Spleen (tissue), 11 donors: ENCODE results near the gene CPXM2. TPM values are rescaled to one million over a fixed set of nuclear protein-coding genes. Genes with fewer than 3 reads are reported as not detected.

ENCODE experiments used
- DNase-seq: peaks from one replicate; pipeline ENCODE4 v3.0.0-alpha.2; 2020
- H3K27ac ChIP-seq, 8 donors: fragments of 200-600 bp; sonication (generic) in 7 of 8; 1 replicate in 4 of 8; 2 replicates in 4 of 8; pipeline versions ENCODE4 v1.5.0 to v1.8.0; 2016 to 2021; ENCODE audit warnings: inconsistent platforms in 4 of 8, mild to moderate bottlenecking in 4 of 8, moderate library complexity in 1 of 8
- H3K27me3 ChIP-seq, 7 donors: fragments of 200-600 bp; sonication (generic) in 6 of 7; replicated peaks in 1 of 7; 1 replicate in 4 of 7; 2 replicates in 3 of 7; pipeline versions ENCODE4 v1.5.0 to v1.8.0; 2016 to 2021; ENCODE audit warnings: inconsistent platforms in 3 of 7, mild to moderate bottlenecking in 1 of 7
- H3K36me3 ChIP-seq, 6 donors: fragments of 200-600 bp; sonication (generic) in 5 of 6; 1 replicate in 4 of 6; 2 replicates in 2 of 6; pipeline versions ENCODE4 v1.5.0 to v1.8.0; 2016 to 2021; ENCODE audit warnings: inconsistent platforms in 2 of 6
- H3K4me1 ChIP-seq, 6 donors: fragments of 200-600 bp; sonication (generic) in 5 of 6; 1 replicate in 3 of 6; 2 replicates in 3 of 6; pipeline versions ENCODE4 v1.5.0 to v1.8.0; 2016 to 2021; ENCODE audit warnings: inconsistent platforms in 3 of 6
- H3K4me3 ChIP-seq, 8 donors: fragments of 200-600 bp; sonication (generic) in 7 of 8; 1 replicate in 4 of 8; 2 replicates in 4 of 8; pipeline versions ENCODE4 v1.5.0 to v1.8.0; 2016 to 2021; ENCODE audit warnings: inconsistent platforms in 4 of 8, mild to moderate bottlenecking in 4 of 8, moderate library complexity in 2 of 8
- H3K9me3 ChIP-seq, 8 donors: fragments of 200-600 bp; sonication (generic) in 7 of 8; 1 replicate in 4 of 8; 2 replicates in 4 of 8; pipeline versions ENCODE4 v1.5.0 to v1.8.0; 2016 to 2021; ENCODE audit warnings: inconsistent platforms in 4 of 8
- CTCF ChIP-seq, 11 experiments: fragments of 200-600 bp in 7 of 11; fragments of 450-650 bp in 4 of 11; sonication (generic) in 4 of 11; IDR thresholded peaks in 8 of 11; conservative IDR thresholded peaks in 3 of 11; 1 replicate in 7 of 11; 2 replicates in 4 of 11; pipeline versions ENCODE4 v1.4.0 to v1.8.0; 2016 to 2021; ENCODE audit warnings: antibody characterized with exemption in 11 of 11, inconsistent platforms in 4 of 11, mild to moderate bottlenecking in 1 of 11
- POLR2A ChIP-seq, 3 donors: fragments of 450-650 bp; IDR thresholded peaks; one replicate each; pipeline ENCODE4 v1.5.1; 2017; ENCODE audit warnings: antibody characterized with exemption in 3 of 3, mild to moderate bottlenecking in 1 of 3
- POLR2AphosphoS5 ChIP-seq, 3 donors: sonication (generic); formaldehyde crosslinking; IDR thresholded peaks; one replicate each; pipeline ENCODE4 v1.5.1; 2017; ENCODE audit warnings: antibody characterized with exemption in 3 of 3
- WGBS, 5 donors: extraction: QIAGEN DNeasy Blood & Tissue Kit in 3 of 5; methylation state at CpG; one replicate each; pipeline versions ENCODE4 v1.1.5 to v1.1.7; 2013 to 2018; 5-methylcytosine and 5-hydroxymethylcytosine counted together
- intact Hi-C: fragments of 100-400 bp; cut with DNase I; formaldehyde crosslinking; loops from one replicate; pipeline ENCODE4 v1.15.0; 2023; ENCODE audit warnings: low total_unique reads
- polyA plus RNA-seq, 3 donors: library from polyadenylated mRNA; stranded (reverse); fragments of 200-250 nt; gene quantifications; one replicate each; pipeline ENCODE4 v1.2.1, GENCODE V29; 2013
- total RNA-seq, 7 donors: library from RNA; depleted of rRNA in 3 of 7; stranded (reverse); fragments of >200 nt in 3 of 7; fragmentation: NEBNext Ultra II Directional in 4 of 7; extraction: Animal tissue kit (Norgen Biotek cat#: 25700) in 4 of 7; gene quantifications; one replicate each; pipeline versions ENCODE4 v1.1.0 to v1.2.1, GENCODE V29; 2016 to 2021
- donor health status: healthy with polysubstance abuse.
- donor health status: DM: no; HTN: no; CAD: no; lungs with moderate emphysema.
- donor health status: DM: no; HTN: no; CAD: no.
- donor health status: Bipolar disorder and iron deficiency.
- donor health status: healthy.
- donor health status: DM: no; HTN: no; CAD: no.
- donor health status: DM: yes; HTN: yes; CAD: no.

CPXM2 gene
- total and polyA plus RNA-seq, 10 donors, result 3.7 to 38.2 (median 21.7) TPM

- Histone ChIP-seq H3K4me1 (peaks cover 0 to 6% (median 0%) of the 10 kb centered on the region in 6 donors), H3K36me3 (peaks cover 0 to 9% (median 0%) of the 10 kb centered on the region in 6 donors), H3K4me3 (no peak overlapping the region), H3K27me3 (peaks cover 0 to 5% (median 0%) of the 10 kb centered on the region in 7 donors), H3K27ac (no peak overlapping the region), H3K9me3 (no peaks in the 10 kb centered on the region)
- DNase-seq, result no peak
- TF ChIP-seq POLR2AphosphoS5 (IDR thresholded peaks at IDR 0.05) (no peak), CTCF (IDR thresholded peaks at IDR 0.05 in 8 of 11, conservative IDR thresholded peaks at IDR 0.05 in 3 of 11) (no peak), POLR2A (IDR thresholded peaks at IDR 0.05) (no peak)
- intact Hi-C loops, result no loop called here
- WGBS, 5 donors, result 72 to 80% (median 73%) methylated on average over 12 of the region's 12 CpGs
Observed at GRCh38 chr10:123863721-123864482, 27.7 kb downstream of the CPXM2 start.

GRCh38 chr10:123863183-123863575 lies 28.4 kb downstream of the CPXM2 start:
- H3K27ac ChIP-seq, result no peak overlapping the region
- 73 to 85% (median 82%) methylated on average over 8 of the region's 8 CpGs for WGBS, 5 donors
- TF ChIP-seq POLR2A (IDR thresholded peaks at IDR 0.05), result no peak
- TF ChIP-seq CTCF (IDR thresholded peaks at IDR 0.05 in 8 of 11, conservative IDR thresholded peaks at IDR 0.05 in 3 of 11), result no peak
- no peak for TF ChIP-seq POLR2AphosphoS5 (IDR thresholded peaks at IDR 0.05)
- no peaks in the 10 kb centered on the region for H3K9me3 ChIP-seq
- peaks cover 0 to 9% (median 0%) of the 10 kb centered on the region in 6 donors for H3K36me3 ChIP-seq
- intact Hi-C loops, result no loop called here
- H3K27me3 ChIP-seq, result peaks cover 0 to 5% (median 0%) of the 10 kb centered on the region in 7 donors
- H3K4me3 ChIP-seq, result no peak overlapping the region
- DNase-seq, result no peak
- peaks cover 0 to 3% (median 0%) of the 10 kb centered on the region in 6 donors for H3K4me1 ChIP-seq

GRCh38 chr10:123862421-123863182 lies 29.0 kb downstream of the CPXM2 start:
- no peak for DNase-seq
- peaks cover 0 to 5% (median 0%) of the 10 kb centered on the region in 7 donors for H3K27me3 ChIP-seq
- WGBS, 5 donors, result 87 to 90% (median 89%) methylated on average over 9 of the region's 9 CpGs
- H3K4me1 ChIP-seq, result no peaks in the 10 kb centered on the region
- H3K4me3 ChIP-seq, result no peak overlapping the region
- H3K27ac ChIP-seq, result no peak overlapping the region
- intact Hi-C loops, result no loop called here
- H3K9me3 ChIP-seq, result no peaks in the 10 kb centered on the region
- TF ChIP-seq POLR2A (IDR thresholded peaks at IDR 0.05), result no peak
- TF ChIP-seq CTCF (IDR thresholded peaks at IDR 0.05 in 8 of 11, conservative IDR thresholded peaks at IDR 0.05 in 3 of 11), result no peak
- TF ChIP-seq POLR2AphosphoS5 (IDR thresholded peaks at IDR 0.05), result no peak
- peaks cover 0 to 9% (median 0%) of the 10 kb centered on the region in 6 donors for H3K36me3 ChIP-seq

- Histone ChIP-seq H3K4me1 (no peaks in the 10 kb centered on the region), H3K9me3 (no peaks in the 10 kb centered on the region), H3K36me3 (peaks cover 0 to 9% (median 0%) of the 10 kb centered on the region in 6 donors), H3K4me3 (no peak overlapping the region), H3K27ac (no peak overlapping the region), H3K27me3 (peaks cover 0 to 5% (median 0%) of the 10 kb centered on the region in 7 donors)
- 86 to 95% (median 90%) methylated on average over 7 of the region's 7 CpGs for WGBS, 5 donors
- TF ChIP-seq POLR2A (IDR thresholded peaks at IDR 0.05) (no peak), CTCF (IDR thresholded peaks at IDR 0.05 in 8 of 11, conservative IDR thresholded peaks at IDR 0.05 in 3 of 11) (no peak), POLR2AphosphoS5 (IDR thresholded peaks at IDR 0.05) (no peak)
- intact Hi-C loops, result no loop called here
- DNase-seq, result no peak
Observed at GRCh38 chr10:123860856-123861255, 30.8 kb downstream of the CPXM2 start.
